B cell (primary cell): ENCODE data around the gene SAG. TPM values are rescaled to one million over a fixed set of nuclear protein-coding genes. Genes with fewer than 3 reads are reported as not detected.
A peak's percentile ranks its signal among the peaks of the same experiment; 100 is the strongest.

Experiments used
- ATAC-seq: fragments of 200-7000 bp; cut with Tn5 transposase; one replicate; pipeline ENCODE4 v1.10.0; 2021; ENCODE audit warnings: low read depth, mild to moderate bottlenecking, moderate number of reproducible peaks, moderate library complexity
- CTCF ChIA-PET: fragments of 350-600 bp; sonication (Branson Sonifier 250); formaldehyde crosslinking; loops from one replicate; lab custom pipeline; 2021; ENCODE audit warnings: antibody characterized with exemption, inconsistent platforms; lab: Charles Lee
- POLR2A ChIA-PET: fragments of 350-600 bp; sonication (Branson Sonifier 250); formaldehyde crosslinking; loops from one replicate; lab custom pipeline; 2021; ENCODE audit warnings: antibody characterized with exemption; lab: Charles Lee
- DNase-seq: peaks from one replicate; pipeline ENCODE4 v3.0.0; 2013
- H2AFZ ChIP-seq: 2 replicates; pipeline ENCODE4 v1.6.1; 2012; ENCODE audit warnings: mild to moderate bottlenecking, low read depth, low read length; ENCODE audit not compliant: insufficient read depth, poor library complexity, severe bottlenecking
- H3K27ac ChIP-seq, 2 donors: 1 replicate in 1 of 2; 2 replicates in 1 of 2; pipeline ENCODE4 v1.5.1; 2012 to 2013; ENCODE audit warnings: low read length in 2 of 2, mild to moderate bottlenecking in 2 of 2, moderate library complexity in 1 of 2
- H3K27me3 ChIP-seq, 4 experiments: fragments of 200-600 bp in 1 of 4; sonication (generic) in 1 of 4; replicated peaks in 1 of 4; 1 replicate in 2 of 4; 2 replicates in 2 of 4; pipeline versions ENCODE4 v1.6.1 to v1.7.0; 2013 to 2016; ENCODE audit warnings: low read length in 3 of 4, mild to moderate bottlenecking in 2 of 4, mixed read lengths in 1 of 4, moderate library complexity in 1 of 4; ENCODE audit not compliant: insufficient read depth in 4 of 4, control insufficient read depth in 3 of 4; ENCODE audit errors: control extremely low read depth in 1 of 4
- H3K36me3 ChIP-seq, 2 experiments: replicated peaks in 1 of 2; 1 replicate in 1 of 2; 2 replicates in 1 of 2; pipeline versions ENCODE4 v1.6.1 to v1.7.1; 2013; ENCODE audit warnings: low read length in 1 of 2; ENCODE audit not compliant: insufficient read depth in 2 of 2, control insufficient read depth in 1 of 2; ENCODE audit errors: control extremely low read depth in 1 of 2, extremely low read depth in 1 of 2
- H3K4me1 ChIP-seq, 2 donors: fragments of 200-600 bp in 1 of 2; sonication (generic) in 1 of 2; 1 replicate in 1 of 2; 2 replicates in 1 of 2; pipeline versions ENCODE4 v1.5.1 to v1.6.1; 2013 to 2017; ENCODE audit warnings: low read length in 2 of 2; ENCODE audit not compliant: control insufficient read depth in 2 of 2, insufficient read depth in 2 of 2
- H3K4me2 ChIP-seq: replicated peaks from 2 replicates; pipeline ENCODE3; 2012; ENCODE audit warnings: mild to moderate bottlenecking, low read depth, low read length; ENCODE audit not compliant: poor library complexity, severe bottlenecking
- H3K4me3 ChIP-seq, 5 experiments: fragments of 200-600 bp in 1 of 5; sonication (generic) in 1 of 5; 1 replicate in 3 of 5; 2 replicates in 2 of 5; pipeline versions ENCODE4 v1.5.1 to v1.7.0; 2011 to 2016; ENCODE audit warnings: low read length in 4 of 5, mild to moderate bottlenecking in 4 of 5, low read depth in 2 of 5, control low read depth in 1 of 5, moderate library complexity in 1 of 5; ENCODE audit not compliant: insufficient read depth in 1 of 5; ENCODE audit errors: control extremely low read depth in 1 of 5, extremely low read depth in 1 of 5
- H3K79me2 ChIP-seq: fragments of 200-600 bp; sonication (generic); one replicate; pipeline ENCODE4 v1.6.0; 2016; ENCODE audit warnings: low read length; ENCODE audit not compliant: control insufficient read depth, insufficient read depth
- H3K9ac ChIP-seq: fragments of 200-600 bp; sonication (generic); 2 replicates; pipeline ENCODE4 v1.6.1; 2017; ENCODE audit warnings: mild to moderate bottlenecking, low read length, moderate library complexity
- H3K9me3 ChIP-seq, 3 donors: one replicate each; pipeline versions ENCODE4 v1.6.1 to v1.7.1; 2013; ENCODE audit warnings: low read length in 2 of 3; ENCODE audit not compliant: control insufficient read depth in 2 of 3, insufficient read depth in 1 of 3; ENCODE audit errors: control extremely low read depth in 1 of 3
- H4K20me1 ChIP-seq: 2 replicates; pipeline ENCODE4 v1.6.0; 2012; ENCODE audit warnings: mild to moderate bottlenecking, low read length; ENCODE audit not compliant: insufficient read depth, control insufficient read depth, poor library complexity, severe bottlenecking
- H3K27ac Mint-ChIP-seq: one replicate; pipeline ENCODE4 v1.8.0; 2021; ENCODE audit warnings: mixed read lengths
- H3K27me3 Mint-ChIP-seq: one replicate; pipeline ENCODE4 v1.8.0; 2021; ENCODE audit warnings: mixed read lengths
- H3K4me1 Mint-ChIP-seq: one replicate; pipeline ENCODE4 v1.8.0; 2021; ENCODE audit warnings: mixed read lengths
- H3K4me3 Mint-ChIP-seq: one replicate; pipeline ENCODE4 v1.8.0; 2021; ENCODE audit warnings: mixed read lengths
- H3K9me3 Mint-ChIP-seq: one replicate; pipeline ENCODE4 v1.8.0; 2022; ENCODE audit warnings: mixed read lengths; ENCODE audit not compliant: insufficient read depth
- EZH2 ChIP-seq: IDR thresholded peaks from 2 replicates; pipeline ENCODE4 v1.6.1; 2012; ENCODE audit warnings: borderline replicate concordance, low read depth, mild to moderate bottlenecking, moderate library complexity, low read length; ENCODE audit not compliant: insufficient read depth, poor library complexity, severe bottlenecking
- WGBS: methylation state at CpG from one replicate; pipeline ENCODE4 v1.1.5; 2013; ENCODE audit warnings: missing lambda C conversion rate; ENCODE audit not compliant: insufficient coverage; 5-methylcytosine and 5-hydroxymethylcytosine counted together
- intact Hi-C: fragments of 100-400 bp; cut with micrococcal nuclease; formaldehyde crosslinking; loops from one replicate; pipeline ENCODE4 v1.10.0; 2022
- polyA plus RNA-seq: library from polyadenylated mRNA; depleted of rRNA; stranded (reverse); fragments of >200 nt; gene quantifications from 2 replicates; pipeline ENCODE4 v1.2.3, GENCODE V29; 2012
- total RNA-seq, 2 donors: library from RNA; stranded (reverse); fragments of 120-200 nt in 1 of 2; gene quantifications; 1 replicate in 1 of 2; 2 replicates in 1 of 2; pipeline versions ENCODE4 v1.2.3 to v1.2.4, GENCODE V29; 2013 to 2022
- TF ChIP-seq, protein P1 (sequence below): fragments of 200-600 bp; IDR thresholded peaks from one replicate; pipeline ENCODE4 v1.8.0; 2022; ENCODE audit warnings: antibody characterized with exemption, mild to moderate bottlenecking

The SAG gene
- total and polyA plus RNA-seq, 2 donors (not counting 1 experiment from before 2014, with no cell fraction given) = 0.03 to 0.17 TPM

DNA sequence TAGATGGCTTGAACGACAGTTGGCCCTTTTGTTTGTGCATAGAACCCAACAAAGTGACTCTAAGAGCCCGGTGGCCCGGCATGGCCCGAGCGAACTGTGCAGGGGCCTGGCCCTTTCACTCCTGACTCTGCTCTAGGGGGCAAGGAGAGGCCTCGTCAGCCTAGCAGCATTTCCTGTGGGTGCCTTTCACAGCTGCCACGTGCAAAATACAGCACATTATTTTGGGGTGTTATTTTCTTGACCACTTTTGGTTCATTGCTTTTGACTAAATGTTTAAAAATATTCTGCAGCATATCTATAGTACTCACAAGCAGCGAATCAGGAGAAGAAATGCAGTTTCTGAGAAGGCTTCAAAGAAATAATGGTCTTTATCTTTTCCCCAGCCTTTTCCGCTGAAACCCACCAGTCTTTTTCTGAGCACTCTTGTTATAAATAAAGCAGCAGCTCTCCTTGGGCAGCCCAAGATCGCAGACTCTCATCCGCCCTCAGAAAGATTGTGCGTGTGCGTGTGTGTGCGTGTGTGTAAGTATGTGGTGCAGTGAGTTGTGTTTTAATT lies 78.0 kb downstream of the SAG start:
- Mint-ChIP-seq H3K27me3 (no peaks in the 10 kb centered on the region), H3K9me3 (no peaks in the 10 kb centered on the region), H3K27ac (peak overlapping the region; percentile 76), H3K4me1 (peaks cover 87% of the 10 kb centered on the region), H3K4me3 (peak overlapping the region; percentile 78)
- DNase-seq = peak; percentile 48
- Histone ChIP-seq H3K79me2 (peaks cover 98% of the 10 kb centered on the region), H3K27me3 (no peaks in the 10 kb centered on the region), H2AFZ (peak overlapping the region; percentile 8), H3K4me3 (peak overlapping the region in 3 of 5 experiments; percentile 7 to 40 (median 12)), H4K20me1 (peaks cover 64% of the 10 kb centered on the region), H3K4me2 (peak overlapping the region; percentile 59), H3K36me3 (peaks cover 1 to 29% of the 10 kb centered on the region in 2 experiments), H3K9ac (peak overlapping the region; percentile 40), H3K9me3 (no peaks in the 10 kb centered on the region), H3K27ac (peak overlapping the region; percentile 78 to 85), H3K4me1 (peaks cover 75 to 77% of the 10 kb centered on the region in 2 donors)
- TF ChIP-seq, protein P1, sequence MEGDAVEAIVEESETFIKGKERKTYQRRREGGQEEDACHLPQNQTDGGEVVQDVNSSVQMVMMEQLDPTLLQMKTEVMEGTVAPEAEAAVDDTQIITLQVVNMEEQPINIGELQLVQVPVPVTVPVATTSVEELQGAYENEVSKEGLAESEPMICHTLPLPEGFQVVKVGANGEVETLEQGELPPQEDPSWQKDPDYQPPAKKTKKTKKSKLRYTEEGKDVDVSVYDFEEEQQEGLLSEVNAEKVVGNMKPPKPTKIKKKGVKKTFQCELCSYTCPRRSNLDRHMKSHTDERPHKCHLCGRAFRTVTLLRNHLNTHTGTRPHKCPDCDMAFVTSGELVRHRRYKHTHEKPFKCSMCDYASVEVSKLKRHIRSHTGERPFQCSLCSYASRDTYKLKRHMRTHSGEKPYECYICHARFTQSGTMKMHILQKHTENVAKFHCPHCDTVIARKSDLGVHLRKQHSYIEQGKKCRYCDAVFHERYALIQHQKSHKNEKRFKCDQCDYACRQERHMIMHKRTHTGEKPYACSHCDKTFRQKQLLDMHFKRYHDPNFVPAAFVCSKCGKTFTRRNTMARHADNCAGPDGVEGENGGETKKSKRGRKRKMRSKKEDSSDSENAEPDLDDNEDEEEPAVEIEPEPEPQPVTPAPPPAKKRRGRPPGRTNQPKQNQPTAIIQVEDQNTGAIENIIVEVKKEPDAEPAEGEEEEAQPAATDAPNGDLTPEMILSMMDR = no peak
- TF ChIP-seq EZH2 = no peak
- CTCF ChIA-PET = interaction anchor here (0.6 to 3.3 kb wide), 14 partner anchors 9 to 624 kb away, joined by 3 to 15 read pairs (median 4); partner anchors contain the start of gene SAG
- intact Hi-C loops = loop anchor here (2.0 to 10.0 kb wide), 3 partner anchors 27 to 531 kb away; no protein-coding TSS in a partner anchor
- WGBS = 5% methylated on average over 6 of the region's 14 CpGs
- POLR2A ChIA-PET = interaction anchor here (0.6 to 2.0 kb wide), 4 partner anchors 28 to 572 kb away, joined by 3 to 7 read pairs (median 4); no protein-coding TSS in a partner anchor
- peak; percentile 50 for ATAC-seq
